ENCODE data around the gene RET.
A peak's percentile ranks its signal among the peaks of the same experiment; 100 is the strongest.

Gene RET

GRCh38 chr10:43076876-43077420, at the start of gene RET:
RET (plus strand) TSS chr10:43077069; CDS start chr10:43077259, 190 bp downstream.
- DNase-seq: peak in 2 of 3 experiments; percentile 63 to 70

GRCh38 chr10:43027331-43027955, 49.4 kb upstream of the RET start:
- no peak for DNase-seq

- DNase-seq: no peak
Observed at GRCh38 chr10:43028143-43028542, 48.7 kb upstream of the RET start.

- DNase-seq: no peak
Observed at GRCh38 chr10:43029043-43029442, 47.8 kb upstream of the RET start.

GRCh38 chr10:43032613-43033012, 44.3 kb upstream of the RET start:
- no peak for DNase-seq

GRCh38 chr10:43035800-43036199, 41.1 kb upstream of the RET start:
- DNase-seq: peak in 1 of 3 experiments; percentile 7

- DNase-seq: no peak
Observed at GRCh38 chr10:43036481-43037428, 40.1 kb upstream of the RET start.

- no peak for DNase-seq
Observed at GRCh38 chr10:43037440-43037839, 39.4 kb upstream of the RET start.

GRCh38 chr10:43037942-43038782, 38.7 kb upstream of the RET start:
- no peak for DNase-seq

GRCh38 chr10:43038783-43039623, 37.9 kb upstream of the RET start:
- DNase-seq: no peak

- no peak for DNase-seq
Observed at GRCh38 chr10:43039624-43040481, 37.0 kb upstream of the RET start.

GRCh38 chr10:43040482-43041256, 36.2 kb upstream of the RET start:
- no peak for DNase-seq

- no peak for DNase-seq
Observed at GRCh38 chr10:43041422-43042342, 35.2 kb upstream of the RET start.

- no peak for DNase-seq
Observed at GRCh38 chr10:43042503-43043341, 34.1 kb upstream of the RET start.

- no peak for DNase-seq
Observed at GRCh38 chr10:43043342-43043772, 33.5 kb upstream of the RET start.

GRCh38 chr10:43043773-43044447, 33.0 kb upstream of the RET start:
- peak in 2 of 3 experiments; percentile 31 to 58 for DNase-seq

GRCh38 chr10:43044448-43044921, 32.4 kb upstream of the RET start:
- DNase-seq: peak in 2 of 3 experiments; percentile 51 to 77
